ENCODE measurements around the gene SLC19A1.
"Not testable (repeated sequence)": the region's sequence is repeated elsewhere in the genome, so short reads cannot be mapped to it uniquely, and the experiment has no call there.

SLC19A1 gene

DNA sequence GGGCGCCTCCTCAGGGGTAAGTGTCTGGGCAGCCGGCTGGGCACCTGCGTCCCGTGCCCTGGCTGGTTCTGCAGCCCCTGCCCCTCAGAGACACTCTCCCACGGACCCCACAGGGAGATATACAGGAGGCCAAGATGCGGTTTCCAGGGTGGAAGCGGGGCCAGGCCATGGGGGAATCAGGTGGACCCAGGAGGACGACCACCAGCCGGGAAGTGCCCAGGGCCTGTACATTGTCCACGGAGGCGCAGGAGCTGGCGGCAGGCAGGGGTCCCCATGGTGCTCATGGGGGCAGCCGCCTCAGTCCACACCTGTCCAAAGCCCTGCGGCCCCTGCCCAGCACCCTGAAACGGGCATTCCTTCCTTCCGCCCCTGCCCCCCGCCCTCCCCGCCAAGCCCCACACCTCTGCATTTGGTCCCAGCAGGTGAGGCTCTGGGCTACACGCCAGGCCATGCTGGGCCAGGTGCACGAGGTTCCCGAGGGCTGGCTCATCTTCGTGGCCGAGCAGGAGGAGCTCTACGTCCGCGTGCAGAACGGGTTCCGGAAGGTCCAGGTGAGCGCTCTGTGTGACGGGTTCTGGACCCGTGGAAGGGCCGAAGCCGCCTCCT is 36.7 kb downstream of the SLC19A1 start:
- no peak for DNase-seq (ENCODE audit: low read depth)

DNA sequence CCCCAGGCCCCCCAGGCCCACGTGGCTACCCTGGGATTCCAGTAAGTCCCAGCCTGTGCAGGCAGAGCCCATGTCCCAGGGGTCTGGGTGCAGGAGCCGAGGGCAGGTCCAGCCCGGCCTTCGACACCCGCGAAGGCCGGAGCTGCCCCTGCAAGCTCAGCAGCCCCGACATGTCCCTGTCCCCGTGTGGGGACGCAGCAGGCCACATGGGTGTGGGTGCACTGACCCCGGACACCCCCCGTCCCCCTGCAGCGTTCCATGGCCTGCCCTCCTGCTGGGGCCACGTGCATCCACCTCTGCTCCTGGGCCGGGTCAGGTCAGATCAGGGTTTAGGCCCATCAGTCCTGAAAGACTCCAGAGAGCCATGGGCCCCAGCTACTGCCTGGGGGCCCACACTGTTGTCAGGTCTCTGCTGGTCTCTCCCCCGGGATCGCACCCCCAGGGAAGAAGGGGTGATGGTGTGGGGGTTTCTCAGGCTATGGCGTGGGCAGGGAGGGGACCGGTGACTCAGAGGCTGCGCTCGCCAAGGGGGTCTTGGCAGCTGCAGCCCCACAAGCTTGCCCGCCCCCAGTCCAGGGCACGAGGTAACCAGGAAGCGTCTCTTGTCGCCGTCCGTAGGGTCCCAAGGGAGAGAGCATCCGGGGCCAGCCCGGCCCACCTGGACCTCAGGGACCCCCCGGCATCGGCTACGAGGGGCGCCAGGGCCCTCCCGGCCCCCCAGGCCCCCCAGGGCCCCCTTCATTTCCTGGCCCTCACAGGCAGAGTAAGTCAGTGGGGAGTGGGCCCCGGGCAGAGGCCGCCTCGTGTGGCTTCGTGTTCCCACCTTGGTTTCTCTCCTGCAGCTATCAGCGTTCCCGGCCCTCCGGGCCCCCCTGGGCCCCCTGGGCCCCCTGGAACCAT is 37.5 kb downstream of the SLC19A1 start:
- DNase-seq (ENCODE audit: low read depth) = no peak

DNA sequence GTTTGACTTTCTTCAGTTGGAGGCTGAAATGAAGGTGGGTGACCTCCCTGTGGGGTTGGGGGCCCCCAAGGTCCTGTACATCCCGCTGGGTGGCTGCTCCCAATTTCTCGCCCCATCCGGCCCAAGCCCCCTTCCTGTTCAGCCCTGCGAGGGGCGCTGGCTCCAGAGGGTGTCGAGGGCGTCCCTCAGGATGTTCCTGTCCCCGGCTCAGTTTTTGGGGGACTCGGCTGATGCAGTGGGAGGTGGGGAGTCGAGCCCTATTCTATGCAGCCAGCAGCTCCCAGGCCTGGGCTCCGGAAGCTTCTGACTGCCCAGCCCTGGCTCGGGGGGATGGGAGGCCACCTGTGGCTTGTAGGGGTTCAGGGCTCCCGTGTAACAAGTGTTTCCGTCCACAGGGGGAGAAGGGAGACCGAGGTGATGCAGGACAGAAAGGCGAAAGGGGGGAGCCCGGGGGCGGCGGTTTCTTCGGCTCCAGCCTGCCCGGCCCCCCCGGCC is 38.2 kb downstream of the SLC19A1 start:
- no peak for DNase-seq (ENCODE audit: low read depth)

DNA sequence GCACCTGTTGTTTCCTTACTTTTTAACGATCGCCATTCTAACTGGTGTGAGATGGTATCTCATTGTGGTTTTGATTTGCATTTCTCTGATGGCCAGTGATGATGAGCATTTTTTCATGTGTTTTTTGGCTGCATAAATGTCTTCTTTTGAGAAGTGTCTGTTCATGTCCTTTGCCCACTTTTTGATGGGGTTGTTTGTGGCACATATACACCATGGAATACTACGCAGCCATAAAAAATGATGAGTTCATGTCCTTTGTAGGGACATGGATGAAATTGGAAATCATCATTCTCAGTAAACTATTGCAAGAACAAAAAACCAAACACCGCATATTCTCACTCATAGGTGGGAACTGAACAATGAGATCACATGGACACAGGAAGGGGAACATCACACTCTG is 39.0 kb downstream of the SLC19A1 start:
- not testable (repeated sequence) for DNase-seq (ENCODE audit: low read depth)

DNA sequence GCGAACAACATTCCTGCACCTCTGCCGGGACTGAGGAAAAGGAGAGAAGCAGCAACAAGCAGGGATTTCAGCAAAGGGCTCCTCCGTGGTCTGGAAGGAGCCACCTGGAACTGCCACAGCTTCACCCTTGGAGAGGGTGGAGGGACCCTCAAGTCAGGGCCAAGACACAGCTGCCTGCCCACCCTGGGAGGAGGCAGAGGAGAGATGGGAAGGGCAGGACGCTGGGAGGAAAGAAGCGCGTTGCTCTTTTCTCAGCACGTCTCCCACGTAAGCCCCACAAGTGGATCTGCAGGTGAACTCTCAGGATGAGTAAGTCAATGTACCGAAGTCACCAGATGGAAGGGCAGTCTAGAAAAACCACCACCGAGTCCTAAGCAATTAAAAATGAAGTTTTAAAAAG is 39.6 kb downstream of the SLC19A1 start:
- DNase-seq (ENCODE audit: low read depth) = no peak

DNA sequence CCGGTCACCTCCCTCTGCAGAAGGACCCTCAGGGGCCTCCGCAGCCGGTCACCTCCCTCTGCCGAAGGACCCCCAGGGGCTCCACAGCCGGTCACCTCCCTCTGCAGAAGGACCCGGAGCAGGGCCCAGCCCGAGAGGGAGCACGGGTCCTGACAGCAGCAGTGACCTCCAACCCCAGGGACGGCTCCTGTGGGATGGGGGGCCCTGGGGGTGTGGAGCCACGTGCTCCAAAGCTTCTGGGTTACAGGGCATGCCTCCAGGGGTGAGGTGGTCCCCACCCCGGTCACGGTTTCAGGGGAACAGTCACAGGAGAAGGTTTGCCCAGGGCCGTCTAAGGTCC is 40.3 kb downstream of the SLC19A1 start:
- no peak for DNase-seq (ENCODE audit: low read depth)

DNA sequence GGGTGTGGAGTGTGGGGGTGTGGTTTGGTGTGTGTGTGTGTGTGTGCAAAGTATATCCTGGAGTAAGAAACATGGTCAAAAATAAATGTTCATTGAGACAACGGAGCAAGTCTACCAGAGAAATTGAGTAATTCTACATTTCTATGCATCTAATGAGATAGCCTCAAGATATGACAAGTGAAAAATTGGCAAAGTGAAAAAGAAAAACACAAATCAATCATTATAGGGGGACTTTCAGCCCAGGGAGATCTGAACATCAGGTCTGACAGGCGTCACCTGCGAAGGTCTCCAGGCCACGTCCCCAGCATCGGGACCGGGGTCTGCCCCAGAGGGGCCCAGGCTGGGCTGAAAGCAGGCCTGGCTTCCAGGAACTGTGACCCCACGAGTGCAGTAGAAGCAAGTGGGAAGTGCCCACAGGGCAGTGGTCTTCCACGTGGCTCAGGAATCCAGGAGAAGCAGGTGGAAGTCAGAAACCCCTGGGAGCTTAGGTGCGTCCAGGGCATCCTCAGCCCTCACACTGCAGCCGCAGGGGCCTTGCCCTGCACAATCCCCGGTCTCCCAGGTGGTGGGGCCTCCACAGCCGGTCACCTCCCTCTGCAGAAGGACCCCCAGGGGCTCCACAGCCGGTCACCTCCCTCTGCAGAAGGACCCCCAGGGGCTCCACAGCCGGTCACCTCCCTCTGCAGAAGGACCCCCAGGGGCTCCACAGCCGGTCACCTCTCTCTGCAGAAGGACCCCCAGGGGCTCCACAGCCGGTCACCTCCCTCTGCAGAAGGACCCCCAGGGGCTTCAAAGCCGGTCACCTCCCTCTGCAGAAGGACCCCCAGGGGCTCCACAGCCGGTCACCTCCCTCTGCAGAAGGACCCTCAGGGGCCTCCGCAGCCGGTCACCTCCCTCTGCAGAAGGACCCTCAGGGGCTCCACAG is 40.9 kb downstream of the SLC19A1 start:
- not testable (repeated sequence) for DNase-seq (ENCODE audit: low read depth)

DNA sequence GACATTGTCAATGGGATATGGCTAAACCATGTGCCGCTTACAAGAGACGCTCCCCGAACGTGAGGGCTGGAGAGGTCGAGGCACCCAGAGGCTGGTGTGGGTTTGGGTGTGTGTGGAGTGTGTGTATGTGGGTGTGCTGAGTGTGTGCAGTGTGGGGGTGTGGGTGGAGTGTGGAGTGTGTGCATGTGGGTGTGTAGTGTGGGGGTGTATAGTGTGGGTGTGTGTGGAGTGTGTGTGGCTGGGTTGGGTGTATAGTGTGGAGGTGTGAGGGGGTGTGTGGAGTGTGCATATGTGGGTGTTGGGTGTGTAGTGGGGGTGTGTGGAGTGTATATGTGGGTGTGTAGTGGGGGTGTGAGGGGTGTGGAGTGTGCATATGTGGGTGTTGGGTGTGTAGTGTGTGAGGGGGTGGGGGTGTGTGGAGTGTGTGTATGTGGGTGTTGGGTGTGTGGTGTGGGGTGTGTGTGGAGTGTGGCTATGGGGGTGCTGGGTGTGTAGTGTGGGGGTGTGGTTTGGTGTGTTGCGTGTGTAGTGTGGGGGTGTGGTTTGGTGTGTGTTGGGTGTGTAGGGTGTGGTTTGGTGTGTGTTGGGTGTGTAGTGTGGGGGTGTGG is 42.2 kb downstream of the SLC19A1 start:
- no peak for DNase-seq (ENCODE audit: low read depth)

DNA sequence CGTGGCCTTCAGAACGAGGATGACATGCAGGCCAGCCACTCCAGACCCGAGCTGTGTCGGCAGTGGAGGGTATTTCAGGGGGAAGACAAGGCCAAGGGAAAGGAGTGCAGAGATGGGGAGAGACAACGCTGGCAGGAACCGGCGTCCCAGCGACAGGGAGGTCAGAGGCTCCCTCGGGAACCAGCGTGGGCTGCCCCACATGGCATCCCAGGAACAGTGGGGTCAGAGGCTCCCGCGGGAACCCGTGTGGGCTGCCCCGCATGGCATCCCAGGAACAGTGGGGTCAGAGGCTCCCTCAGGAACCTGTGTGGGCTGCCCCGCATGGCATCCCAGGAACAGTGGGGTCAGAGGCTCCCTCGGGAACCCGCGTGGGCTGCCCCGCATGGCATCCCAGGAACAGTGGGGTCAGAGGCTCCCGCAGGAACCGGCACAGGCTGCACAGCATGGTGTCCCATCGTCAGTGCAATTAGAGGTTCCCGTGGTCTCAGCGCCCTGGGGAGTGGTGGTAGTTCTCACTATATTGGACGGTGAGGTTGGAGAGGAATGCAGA is 43.0 kb downstream of the SLC19A1 start:
- no peak for DNase-seq (ENCODE audit: low read depth)

DNA sequence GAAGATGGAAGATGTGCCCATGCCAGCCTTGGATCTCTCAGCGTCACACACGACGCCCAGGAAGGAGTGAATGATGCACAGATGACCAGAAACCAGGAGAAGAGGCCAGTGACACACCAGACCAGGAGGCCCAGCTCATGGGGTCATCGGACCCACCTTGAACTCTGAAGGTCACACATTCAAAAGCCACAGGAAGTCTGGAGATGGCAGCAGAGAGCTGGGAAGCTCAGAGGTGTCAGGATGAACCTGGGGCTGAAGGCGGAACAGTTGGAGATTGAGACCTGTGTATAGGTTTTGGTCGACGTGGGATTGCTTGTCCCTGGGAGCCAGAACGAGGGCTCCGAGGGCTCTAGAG is 43.6 kb downstream of the SLC19A1 start:
- DNase-seq (ENCODE audit: low read depth) = no peak

DNA sequence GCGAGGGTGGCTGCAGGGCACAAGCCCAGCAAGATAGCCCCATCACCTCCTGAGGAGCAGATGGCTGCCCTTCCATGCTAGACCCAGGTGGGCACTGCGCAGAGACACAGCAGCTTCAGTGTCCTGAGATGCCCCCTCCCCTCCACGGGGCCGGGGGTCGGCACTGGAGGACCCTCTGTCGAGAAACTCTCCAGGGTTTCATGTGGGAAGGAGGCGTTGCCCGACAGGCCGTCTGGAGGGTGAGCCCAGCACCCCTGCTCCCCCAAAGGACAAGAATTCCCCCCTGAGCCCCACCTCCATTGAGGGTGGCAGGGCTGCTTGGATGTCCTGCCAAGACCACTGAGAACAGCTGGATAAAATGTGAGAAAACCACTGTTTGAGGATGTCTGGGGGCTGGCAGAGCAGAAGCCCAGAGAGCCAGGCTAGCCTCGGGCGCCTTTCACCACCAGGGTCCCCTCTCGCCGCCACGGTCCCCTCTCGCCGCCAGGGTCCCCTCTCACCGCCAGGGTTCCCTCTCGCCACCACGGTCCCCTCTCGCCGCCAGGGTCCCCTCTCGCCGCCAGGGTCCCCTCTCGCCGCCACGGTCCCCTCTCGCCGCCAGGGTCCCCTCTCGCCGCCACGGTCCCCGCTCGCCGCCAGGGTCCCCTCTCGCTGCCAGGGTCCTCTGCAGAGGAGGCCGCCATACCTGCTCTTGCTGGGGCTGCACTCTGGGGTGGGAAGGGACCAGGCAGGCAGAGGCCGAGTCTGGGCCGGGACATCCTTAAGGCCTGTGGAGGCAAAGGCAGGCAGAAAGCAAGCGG is 44.2 kb downstream of the SLC19A1 start:
- DNase-seq (ENCODE audit: low read depth) = no peak

DNA sequence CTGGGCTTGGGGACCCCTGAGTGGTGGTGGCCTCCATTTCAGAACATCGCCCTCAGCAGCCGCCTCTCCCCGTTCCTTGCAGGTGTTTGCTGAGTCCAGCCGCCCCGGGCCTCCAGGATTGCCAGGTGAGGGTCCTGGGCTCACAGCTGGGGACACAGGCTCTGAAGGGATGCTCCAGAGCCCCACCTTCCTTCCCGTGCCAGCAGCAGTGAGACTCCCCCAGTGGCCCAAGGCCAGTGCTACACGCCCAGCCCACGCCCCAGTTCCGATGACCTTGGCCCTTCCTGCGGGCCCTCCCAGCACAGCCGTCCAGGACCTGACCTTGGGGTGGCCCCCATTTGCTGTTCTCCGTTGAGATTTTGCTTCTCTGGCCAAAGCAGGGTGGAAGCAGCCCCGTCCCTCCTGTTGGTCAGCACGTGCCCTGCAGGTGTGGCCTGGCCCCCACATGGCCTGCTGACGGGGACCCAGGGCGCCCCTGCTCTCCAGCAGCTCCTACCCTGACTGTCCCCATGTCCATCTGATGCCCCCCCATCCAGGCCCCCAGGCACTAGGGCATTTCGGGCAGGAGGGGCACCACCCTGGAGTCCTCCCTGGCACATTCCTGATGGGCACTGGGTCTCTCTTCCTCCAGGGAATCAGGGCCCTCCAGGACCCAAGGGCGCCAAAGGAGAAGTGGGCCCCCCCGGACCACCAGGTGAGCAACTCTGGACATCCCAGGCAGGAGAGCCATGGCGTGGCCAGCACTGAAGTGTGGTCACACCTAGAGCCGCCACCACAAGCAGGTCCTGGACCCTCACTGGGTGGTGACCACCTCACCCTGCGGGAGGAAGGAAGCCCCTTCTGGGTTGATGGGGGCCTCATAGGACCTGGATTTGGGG is 45.0 kb downstream of the SLC19A1 start:
- no peak for DNase-seq (ENCODE audit: low read depth)

DNA sequence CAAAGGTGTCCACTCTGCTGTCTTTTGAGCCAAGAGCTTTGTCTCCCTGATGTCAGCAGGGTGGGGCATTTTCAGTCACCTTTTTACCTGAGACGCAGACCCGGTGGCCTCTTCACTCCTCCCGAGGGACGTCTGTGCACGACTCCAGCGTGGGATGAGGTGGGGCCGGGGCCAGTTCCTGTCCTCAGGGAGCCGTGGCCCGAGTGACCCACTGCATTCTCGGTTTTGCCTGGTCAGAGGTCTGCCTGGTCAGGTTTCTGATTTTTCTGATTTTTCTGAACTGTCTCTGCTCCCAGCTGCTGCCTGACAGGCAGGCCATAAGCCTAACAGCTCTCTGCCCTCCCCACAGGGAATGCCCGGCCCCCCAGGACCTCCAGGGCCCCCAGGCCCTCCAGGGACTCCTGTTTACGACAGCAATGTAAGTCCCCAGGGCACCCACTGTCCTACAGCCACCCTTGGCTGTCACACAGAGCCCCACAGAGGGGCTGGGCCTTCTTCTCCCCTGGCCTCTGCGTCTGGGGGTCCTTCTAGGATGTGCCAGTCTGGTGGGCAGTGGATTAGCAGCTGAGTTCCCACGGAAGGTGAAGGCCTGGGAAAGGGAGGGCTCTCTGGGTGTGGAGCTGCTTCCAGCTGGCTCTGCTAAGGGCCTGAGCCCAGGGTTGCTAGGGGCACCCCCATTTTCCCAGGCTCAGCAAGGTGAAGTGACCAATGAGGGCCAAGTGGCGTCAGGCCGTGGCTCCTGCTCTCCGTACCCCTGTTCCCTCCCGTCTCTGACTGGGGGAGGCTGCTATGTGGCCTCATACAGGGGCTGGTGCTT is 45.9 kb downstream of the SLC19A1 start:
- DNase-seq (ENCODE audit: low read depth) = no peak

DNA sequence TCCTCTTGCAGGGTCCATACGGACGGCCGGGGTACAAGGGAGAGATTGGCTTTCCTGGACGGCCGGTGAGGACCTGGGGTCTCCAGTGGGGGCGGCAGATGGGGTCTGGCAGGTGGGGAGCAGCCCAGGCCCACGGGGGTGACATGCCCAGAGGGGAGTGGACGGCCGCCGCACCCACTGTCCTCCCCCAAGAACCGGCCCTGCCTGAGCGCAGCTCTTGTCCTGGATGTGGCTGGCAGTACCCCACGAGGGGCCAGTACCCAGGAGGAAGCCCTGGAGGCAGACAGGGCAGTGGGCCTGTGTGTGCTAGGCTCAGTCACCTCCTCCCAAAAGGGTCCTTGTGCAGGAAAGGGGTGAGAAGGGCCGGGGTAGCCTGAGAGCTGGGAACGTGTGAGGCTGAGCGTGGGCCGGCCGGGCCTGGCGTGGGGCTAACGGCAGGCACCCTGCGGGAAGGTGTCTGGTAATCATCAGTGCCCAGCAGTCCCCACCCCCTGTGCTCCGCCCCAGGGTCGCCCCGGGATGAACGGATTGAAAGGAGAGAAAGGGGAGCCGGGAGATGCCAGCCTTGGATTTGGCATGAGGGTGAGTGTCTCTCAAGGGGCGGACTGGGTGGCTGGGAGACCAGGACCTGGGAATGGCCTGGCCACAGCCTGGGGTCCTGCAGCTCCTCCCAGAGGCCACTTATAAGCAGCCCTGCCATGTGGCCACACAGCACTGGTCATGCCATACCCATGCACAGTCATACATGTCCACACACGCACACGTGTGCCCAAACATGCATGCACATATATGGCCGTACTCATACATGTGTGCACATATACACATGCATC is 47.2 kb downstream of the SLC19A1 start:
- no peak for DNase-seq (ENCODE audit: low read depth)

DNA sequence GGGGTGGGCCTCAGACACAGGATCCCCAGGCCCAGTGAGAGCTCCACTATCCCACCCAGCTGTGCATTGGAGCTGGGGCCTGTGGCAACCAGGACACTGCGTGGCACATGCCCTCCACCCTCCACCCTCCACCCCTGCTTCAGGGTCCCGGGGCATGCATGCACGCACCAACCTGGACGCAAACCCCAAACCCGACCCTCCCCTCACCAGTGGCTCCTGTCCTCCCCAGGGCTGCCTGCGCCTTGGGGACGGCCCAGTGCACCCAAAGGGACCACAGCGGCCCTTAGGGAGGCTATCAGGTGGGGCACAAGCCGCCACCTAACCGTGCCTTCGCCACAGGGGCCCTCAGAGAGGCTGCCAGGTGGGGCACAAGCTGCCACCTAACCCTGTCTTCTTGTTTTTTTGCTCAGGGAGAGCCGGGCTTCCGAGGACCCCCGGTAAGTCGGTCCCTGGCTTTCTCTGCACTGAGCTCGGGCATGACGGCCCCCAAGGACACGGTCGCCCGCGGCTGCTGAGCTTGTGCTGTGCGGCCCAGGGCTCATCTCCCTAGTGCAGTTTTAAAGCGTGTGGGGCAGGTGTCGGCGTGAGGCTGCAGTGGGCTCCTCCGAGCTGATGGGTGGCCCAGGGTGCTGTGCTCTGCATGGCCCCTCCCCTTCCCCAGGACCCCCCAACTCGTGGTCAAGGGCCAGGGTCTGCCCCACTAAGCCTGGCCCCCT is 47.9 kb downstream of the SLC19A1 start:
- no peak for DNase-seq (ENCODE audit: low read depth)

DNA sequence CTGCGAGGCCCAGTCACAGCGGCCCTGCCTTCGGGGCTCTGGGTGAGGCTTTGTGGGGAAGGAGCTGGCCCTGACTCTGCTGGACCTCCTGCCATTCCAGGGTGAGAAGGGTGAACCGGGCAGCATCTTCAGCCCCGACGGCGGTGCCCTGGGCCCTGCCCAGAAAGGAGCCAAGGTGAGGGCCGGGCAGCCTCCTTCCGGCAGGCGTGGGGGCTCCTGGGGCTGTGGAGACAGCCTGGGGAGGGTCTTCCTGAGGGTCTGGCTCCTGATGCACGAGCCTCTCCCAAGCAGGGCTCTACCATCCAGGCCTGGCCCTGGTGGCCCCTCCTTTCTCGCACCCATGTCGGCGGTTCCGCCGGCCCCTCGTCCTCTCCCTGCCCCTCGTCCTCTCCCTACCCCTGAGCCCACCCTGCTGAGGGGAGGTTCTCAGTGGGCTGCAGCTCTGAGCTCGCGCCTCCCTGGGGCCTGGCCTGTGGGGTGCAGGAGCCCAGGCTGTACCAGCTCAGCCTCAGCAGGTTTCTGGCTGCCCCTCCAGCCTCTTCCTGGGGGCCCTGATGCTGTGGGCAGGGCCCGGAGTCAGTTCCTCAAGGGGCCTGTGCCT is 48.7 kb downstream of the SLC19A1 start:
- no peak for DNase-seq (ENCODE audit: low read depth)

DNA sequence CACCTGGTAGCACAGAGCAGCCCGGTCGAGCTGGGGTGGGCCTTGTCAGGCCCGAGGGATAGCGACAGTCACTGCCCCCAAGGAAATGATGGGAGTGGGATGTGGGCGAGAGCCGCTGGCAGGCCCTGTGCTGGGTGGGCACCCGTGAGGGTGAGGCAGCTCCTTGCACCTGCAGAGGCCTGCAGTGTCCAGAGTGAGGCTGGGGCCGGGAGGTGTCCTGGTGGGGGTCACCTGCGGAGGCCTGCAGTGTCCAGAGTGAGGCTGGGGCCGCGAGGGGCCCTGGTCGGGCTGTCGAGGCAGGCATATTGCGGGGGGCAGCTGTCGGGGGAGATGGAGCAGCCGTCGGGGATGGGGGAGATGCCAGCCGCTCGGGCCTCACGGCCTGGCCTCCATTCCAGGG is 49.5 kb downstream of the SLC19A1 start:
- no peak for DNase-seq (ENCODE audit: low read depth)

All from stromal cell of bone marrow (primary cell).